ENCODE results near the gene PRKD2. TPM values are rescaled to one million over a fixed set of nuclear protein-coding genes. Genes with fewer than 3 reads are reported as not detected.

PRKD2 gene
- total and polyA plus RNA-seq, 10 donors, result 63.4 to 132 (median 110) TPM

DNA sequence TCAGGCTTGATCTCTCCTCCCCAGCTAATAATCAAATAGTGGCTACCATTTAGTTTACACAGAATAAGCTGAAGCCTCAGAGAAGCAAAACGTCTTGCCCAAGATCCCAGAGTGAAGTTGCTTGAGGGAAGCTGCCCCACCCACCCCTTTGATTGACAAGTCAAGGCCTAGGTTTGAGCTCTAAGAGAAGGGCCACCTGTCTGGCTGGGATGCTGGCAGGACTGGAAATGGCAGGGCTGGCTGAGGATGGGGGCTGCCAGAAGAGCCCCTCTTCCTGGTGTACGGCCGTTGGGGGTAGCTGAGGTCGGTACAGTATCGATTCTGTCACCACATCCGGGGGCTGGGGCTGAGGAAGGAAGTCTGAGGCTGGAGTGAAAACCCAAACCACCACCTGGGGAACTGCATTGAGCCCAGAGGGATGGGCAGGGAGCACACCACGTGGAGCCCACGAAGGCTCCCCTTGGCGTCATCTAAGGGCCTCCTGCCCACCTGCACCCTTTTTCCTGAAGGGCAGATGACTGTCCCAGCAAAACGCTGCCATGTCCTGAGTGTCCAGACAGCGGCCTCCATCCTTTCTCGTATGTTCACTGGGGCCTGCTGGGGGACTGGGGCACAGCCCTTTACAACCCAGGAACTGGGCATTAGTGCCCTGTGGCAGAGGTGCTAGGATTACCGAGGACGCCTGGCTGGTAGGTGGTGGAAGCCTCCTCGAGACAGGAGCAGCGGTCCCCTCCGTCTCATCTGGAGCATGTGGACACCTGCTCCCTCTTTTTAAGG, 1.4 kb upstream of the PRKD2 start:
- peak overlapping the region; percentile 55 to 93 (median 77) for H3K4me3 ChIP-seq
- TF ChIP-seq POLR2AphosphoS5 (IDR thresholded peaks at IDR 0.05) (peak; percentile 44 to 80 (median 79)), POLR2A (IDR thresholded peaks at IDR 0.05) (no peak)
- TF ChIP-seq, protein P1, sequence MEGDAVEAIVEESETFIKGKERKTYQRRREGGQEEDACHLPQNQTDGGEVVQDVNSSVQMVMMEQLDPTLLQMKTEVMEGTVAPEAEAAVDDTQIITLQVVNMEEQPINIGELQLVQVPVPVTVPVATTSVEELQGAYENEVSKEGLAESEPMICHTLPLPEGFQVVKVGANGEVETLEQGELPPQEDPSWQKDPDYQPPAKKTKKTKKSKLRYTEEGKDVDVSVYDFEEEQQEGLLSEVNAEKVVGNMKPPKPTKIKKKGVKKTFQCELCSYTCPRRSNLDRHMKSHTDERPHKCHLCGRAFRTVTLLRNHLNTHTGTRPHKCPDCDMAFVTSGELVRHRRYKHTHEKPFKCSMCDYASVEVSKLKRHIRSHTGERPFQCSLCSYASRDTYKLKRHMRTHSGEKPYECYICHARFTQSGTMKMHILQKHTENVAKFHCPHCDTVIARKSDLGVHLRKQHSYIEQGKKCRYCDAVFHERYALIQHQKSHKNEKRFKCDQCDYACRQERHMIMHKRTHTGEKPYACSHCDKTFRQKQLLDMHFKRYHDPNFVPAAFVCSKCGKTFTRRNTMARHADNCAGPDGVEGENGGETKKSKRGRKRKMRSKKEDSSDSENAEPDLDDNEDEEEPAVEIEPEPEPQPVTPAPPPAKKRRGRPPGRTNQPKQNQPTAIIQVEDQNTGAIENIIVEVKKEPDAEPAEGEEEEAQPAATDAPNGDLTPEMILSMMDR (IDR thresholded peaks at IDR 0.05 in 8 of 11, conservative IDR thresholded peaks at IDR 0.05 in 3 of 11), result no peak
- H3K27me3 ChIP-seq (replicated peaks in 1 of 7), result no peaks in the 10 kb centered on the region
- DNase-seq, result peak; percentile 91
- H3K9me3 ChIP-seq, result no peaks in the 10 kb centered on the region
- H3K4me1 ChIP-seq, result peaks cover 50 to 93% (median 85%) of the 10 kb centered on the region in 6 donors
- peak overlapping the region; percentile 87 to 98 (median 96) for H3K27ac ChIP-seq
- peaks cover 0 to 50% (median 38%) of the 10 kb centered on the region in 6 donors for H3K36me3 ChIP-seq
- WGBS, 5 donors, result 20 to 29% (median 22%) methylated on average over 13 to 17 of the region's 17 CpGs
- intact Hi-C loops (cut with DNase I; ENCODE audit: low total_unique reads), result no loop called here

DNA sequence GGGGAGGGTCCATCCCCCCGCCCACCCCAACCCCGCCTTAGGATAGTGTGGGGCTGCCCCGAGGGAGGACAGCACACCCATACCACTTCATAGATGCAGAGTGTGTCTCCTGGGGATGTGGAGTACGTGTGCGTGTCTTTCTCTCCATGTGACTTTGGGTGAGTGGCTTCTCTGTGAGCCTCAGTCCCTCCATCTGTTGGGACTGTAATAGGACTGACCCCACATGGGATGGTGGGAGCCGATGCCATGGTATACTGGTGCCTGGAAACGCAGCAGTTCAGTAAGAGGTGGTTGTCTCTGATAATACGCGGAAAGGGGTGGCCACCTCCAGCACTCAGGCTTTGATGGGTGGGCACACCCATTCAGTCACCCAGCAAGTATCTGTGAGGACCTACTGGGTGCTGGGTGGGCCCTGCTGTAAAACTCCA, 816 bp upstream of the PRKD2 start:
- 11 to 23% (median 14%) methylated on average over 5 to 9 of the region's 9 CpGs for WGBS, 5 donors
- no peaks in the 10 kb centered on the region for H3K9me3 ChIP-seq
- H3K4me1 ChIP-seq, result peaks cover 48 to 93% (median 85%) of the 10 kb centered on the region in 6 donors
- H3K4me3 ChIP-seq, result peak overlapping the region; percentile 55 to 93 (median 77)
- intact Hi-C loops (cut with DNase I; ENCODE audit: low total_unique reads), result no loop called here
- H3K27me3 ChIP-seq (replicated peaks in 1 of 7), result no peaks in the 10 kb centered on the region
- H3K36me3 ChIP-seq, result peaks cover 0 to 46% (median 32%) of the 10 kb centered on the region in 6 donors
- peak overlapping the region; percentile 87 to 98 (median 96) for H3K27ac ChIP-seq
- peak; percentile 75 for DNase-seq
- no peak for TF ChIP-seq POLR2A (IDR thresholded peaks at IDR 0.05)
- no peak for TF ChIP-seq POLR2AphosphoS5 (IDR thresholded peaks at IDR 0.05)
- TF ChIP-seq, protein P1 (IDR thresholded peaks at IDR 0.05 in 8 of 11, conservative IDR thresholded peaks at IDR 0.05 in 3 of 11), result no peak

DNA sequence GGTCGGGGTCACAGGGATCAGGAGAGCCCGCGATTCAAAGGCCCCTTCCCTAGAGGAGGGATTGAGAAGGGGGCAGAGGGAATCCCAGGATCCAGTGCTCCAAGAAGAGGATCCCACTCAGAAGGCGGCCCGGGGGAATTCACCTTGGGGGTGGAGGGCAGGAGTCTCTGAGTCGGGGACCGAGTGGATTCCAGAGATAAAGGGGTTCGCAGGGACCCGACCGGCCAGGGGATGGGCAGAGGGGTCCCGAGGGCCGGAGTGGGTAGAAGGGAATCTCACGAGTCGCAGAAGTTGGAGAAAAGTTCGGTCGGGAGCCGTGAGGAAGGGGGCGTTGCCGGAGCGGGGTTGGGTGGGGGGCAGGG, 261 bp downstream of the PRKD2 start:
- Histone ChIP-seq H3K4me3 (peak overlapping the region; percentile 55 to 93 (median 77)), H3K27me3 (replicated peaks in 1 of 7) (no peaks in the 10 kb centered on the region), H3K4me1 (peaks cover 45 to 93% (median 83%) of the 10 kb centered on the region in 6 donors), H3K36me3 (peaks cover 0 to 46% (median 31%) of the 10 kb centered on the region in 6 donors), H3K27ac (peak overlapping the region; percentile 87 to 98 (median 96)), H3K9me3 (no peaks in the 10 kb centered on the region)
- intact Hi-C loops (cut with DNase I; ENCODE audit: low total_unique reads), result no loop called here
- WGBS, 5 donors, result 0 to 1% (median 0%) methylated on average over 19 to 20 of the region's 20 CpGs
- TF ChIP-seq POLR2AphosphoS5 (IDR thresholded peaks at IDR 0.05) (no peak), POLR2A (IDR thresholded peaks at IDR 0.05) (no peak)
- TF ChIP-seq, protein P1 (IDR thresholded peaks at IDR 0.05 in 8 of 11, conservative IDR thresholded peaks at IDR 0.05 in 3 of 11), result no peak
- no peak for DNase-seq

DNA sequence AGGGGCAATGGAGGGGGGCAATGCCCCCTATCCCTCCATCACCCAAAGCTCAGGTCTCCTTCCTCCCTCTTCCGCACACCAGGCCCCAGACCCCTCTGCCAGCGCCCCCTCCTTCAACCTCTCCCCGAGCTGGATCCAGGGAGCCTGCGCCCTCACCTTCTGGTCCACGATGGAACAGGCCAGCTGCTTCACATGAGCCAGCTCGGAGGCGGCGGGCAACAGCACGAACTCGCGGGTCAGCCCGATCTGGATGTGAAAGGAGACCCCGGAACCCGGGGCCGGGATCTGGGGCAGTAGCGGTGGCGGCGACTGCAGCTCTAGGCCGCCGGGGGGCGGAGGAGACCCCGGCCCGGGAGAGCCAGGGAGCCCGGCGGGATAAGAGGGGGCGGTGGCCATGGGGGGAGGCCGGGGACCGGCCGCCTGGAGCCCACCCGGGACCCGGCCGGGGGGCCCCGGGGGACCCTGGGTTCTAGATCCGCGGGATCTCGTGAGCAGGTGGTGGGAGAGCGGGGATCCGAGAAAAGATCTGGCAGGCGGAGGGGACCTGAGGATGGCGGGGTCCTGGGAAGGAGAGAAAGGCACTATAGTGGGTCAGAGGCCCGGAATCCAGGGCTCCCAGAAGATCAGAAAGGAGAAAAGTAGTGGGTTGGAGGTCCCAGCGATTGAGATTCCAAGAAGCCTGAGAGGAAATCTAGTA, 791 bp downstream of the PRKD2 start:
- TF ChIP-seq POLR2AphosphoS5 (IDR thresholded peaks at IDR 0.05) (peak in 1 of 3 donors; percentile 48), POLR2A (IDR thresholded peaks at IDR 0.05) (no peak)
- TF ChIP-seq, protein P1 (IDR thresholded peaks at IDR 0.05 in 8 of 11, conservative IDR thresholded peaks at IDR 0.05 in 3 of 11), result peak in 1 of 11 experiments; percentile 17
- Histone ChIP-seq H3K9me3 (no peaks in the 10 kb centered on the region), H3K36me3 (peaks cover 0 to 46% (median 28%) of the 10 kb centered on the region in 6 donors), H3K27ac (peak overlapping the region; percentile 87 to 98 (median 96)), H3K4me1 (peaks cover 45 to 93% (median 77%) of the 10 kb centered on the region in 6 donors), H3K27me3 (replicated peaks in 1 of 7) (no peaks in the 10 kb centered on the region), H3K4me3 (peak overlapping the region; percentile 55 to 93 (median 77))
- 0 to 1% (median 1%) methylated on average over 18 to 42 of the region's 42 CpGs for WGBS, 5 donors
- intact Hi-C loops (cut with DNase I; ENCODE audit: low total_unique reads), result no loop called here
- peak; percentile 87 for DNase-seq

All from spleen (tissue), 11 donors.